NCI-H1694 treated with DMSO at 0.1 percent for 48 hours (cell line): ENCODE results near the gene COL25A1.

ENCODE experiments used
- DNase-seq: peaks from one replicate; lab custom pipeline; 2025; lab: John Stamatoyannopoulos, UW

COL25A1 gene

DNA sequence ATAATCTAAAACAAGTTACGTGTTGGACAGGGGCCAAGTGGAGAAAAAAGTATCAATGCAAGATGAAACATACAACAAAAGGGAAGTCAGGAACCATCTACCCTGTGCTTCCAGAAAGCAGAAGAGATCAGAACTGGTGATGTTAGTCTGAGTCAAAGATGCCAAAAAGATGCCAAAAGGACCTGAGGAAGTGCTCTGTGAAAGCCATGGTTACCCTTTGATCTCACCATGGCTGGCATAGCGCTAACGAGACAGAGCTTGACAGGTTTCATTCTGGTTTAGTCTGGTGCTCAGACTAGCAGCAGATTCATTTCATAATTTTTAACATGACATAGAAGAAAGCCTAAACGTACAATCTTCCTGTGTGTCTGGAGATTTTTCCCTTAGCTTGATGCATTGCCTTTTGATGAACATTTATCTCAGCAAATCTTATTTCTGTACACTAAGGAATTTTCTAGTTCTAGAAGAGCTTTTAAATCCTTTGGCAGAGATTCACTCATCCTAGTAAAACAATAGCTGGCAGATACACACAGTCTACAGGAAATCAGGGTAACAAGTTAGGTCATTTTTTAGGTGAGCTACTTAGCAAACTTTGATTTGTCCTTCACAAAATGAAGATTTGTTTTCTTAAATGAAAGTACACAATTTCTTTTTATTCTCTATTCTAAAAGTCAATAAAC lies 87.7 kb downstream of the COL25A1 start:
- DNase-seq: no peak

DNA sequence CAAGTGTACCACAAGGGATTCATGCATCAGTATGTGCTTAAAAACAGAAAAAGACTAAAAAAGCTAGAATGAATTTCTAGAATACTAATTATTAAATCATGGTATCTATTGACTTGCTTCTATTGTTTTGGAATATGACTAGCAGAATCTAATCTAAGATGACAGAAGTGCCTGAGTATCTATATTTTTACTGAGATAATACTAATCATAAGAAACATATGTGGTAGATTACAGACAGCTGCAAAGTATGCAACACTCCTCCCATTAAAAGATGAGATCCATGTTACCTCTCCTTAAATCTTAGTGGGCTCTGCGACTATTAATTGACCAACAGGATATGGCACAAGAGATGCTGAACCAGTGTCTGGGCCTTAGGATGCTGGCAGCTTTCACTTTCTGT lies 89.4 kb downstream of the COL25A1 start:
- DNase-seq: no peak

DNA sequence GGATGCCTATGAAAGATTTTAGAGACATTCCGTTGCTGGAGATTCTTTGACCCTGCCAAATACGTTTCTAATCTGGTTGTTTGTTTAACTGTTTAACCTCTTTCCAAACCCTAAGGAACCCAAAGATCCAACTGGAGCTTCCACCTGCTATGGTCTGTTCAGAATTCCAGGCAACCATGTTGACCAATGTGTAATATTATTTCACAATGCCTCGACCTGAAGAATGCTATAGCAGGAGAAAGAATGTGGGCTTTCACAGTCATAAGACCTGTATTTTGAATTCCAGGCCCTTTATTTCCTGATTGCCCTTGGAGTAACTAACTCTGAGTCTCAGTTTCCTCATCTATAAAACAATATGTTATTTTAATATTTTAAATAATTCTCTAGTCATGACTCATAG lies 90.8 kb downstream of the COL25A1 start:
- no peak for DNase-seq

DNA sequence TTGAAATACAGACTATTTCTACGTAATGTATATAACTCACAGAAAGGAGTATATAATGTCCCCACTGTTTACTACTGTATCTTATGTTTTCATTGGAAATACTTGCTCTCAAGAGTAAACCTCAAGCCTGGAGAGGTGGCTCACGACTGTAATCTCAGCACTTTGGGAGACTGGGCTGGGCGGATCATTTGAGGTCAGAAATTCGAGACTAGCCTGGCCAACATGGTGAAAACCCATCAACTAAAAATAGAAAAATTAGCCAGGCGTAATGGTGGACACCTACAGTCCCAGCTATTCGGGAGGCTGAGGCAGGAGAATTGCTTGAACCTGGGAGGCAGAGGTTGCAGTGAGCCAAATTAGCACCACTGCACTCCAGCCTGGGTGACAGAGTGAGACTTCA lies 92.8 kb downstream of the COL25A1 start:
- DNase-seq: no peak

DNA sequence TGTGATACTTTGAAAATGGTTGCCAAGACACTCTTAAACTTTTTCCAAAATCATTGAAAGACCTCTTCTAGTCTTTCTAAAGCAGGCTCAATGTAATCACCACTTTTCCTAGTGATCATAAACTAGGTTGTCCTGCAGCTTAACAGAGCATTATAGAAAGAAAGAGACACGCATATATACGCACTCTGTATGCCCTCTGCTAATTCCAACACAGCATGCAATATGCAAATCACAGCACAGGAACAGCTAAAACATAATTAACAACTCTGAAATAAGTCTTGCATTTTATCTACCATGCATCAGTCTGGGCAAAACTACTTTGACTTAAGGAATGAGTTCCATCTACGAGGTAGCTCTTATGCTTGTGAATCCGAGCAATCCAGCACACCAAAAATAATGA lies 94.6 kb downstream of the COL25A1 start:
- DNase-seq: no peak

DNA sequence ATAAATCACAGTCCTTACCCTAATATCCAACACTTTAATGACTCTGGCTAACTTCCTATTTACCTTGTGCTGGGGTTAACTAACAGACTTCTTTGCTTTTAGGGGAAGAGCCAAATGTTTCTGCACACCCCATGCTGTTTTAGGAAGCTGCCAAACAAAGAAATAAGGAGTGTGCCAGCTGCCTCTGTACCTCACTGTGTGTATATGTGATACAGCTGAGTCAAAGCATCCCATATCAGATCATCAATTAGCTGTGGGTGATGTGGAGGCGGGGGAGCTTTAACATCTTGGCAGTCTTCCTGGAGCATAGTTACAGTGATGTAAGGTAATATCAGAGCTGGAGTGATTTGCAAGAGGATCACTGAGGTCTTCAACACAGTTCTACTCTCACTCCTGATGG lies 95.4 kb downstream of the COL25A1 start:
- no peak for DNase-seq

DNA sequence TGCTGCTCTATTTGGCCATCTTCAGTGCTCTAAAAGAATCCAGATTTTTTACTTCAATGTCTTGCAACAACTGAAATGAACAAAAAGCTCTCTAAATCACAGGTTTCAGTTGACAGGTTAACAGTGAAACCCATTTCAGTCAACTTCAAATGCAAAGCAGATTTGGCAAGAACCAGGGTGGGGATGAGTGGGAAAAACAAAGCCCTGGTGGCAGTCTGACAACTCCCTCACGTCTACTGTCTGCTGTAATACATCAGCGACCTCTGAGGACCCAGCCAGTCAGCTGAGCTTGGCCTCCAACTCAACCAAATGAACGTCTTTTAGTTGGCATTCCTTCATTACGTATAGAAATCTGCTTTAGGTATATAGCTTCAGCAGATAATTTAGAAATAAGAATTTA lies 95.8 kb downstream of the COL25A1 start:
- DNase-seq: no peak

DNA sequence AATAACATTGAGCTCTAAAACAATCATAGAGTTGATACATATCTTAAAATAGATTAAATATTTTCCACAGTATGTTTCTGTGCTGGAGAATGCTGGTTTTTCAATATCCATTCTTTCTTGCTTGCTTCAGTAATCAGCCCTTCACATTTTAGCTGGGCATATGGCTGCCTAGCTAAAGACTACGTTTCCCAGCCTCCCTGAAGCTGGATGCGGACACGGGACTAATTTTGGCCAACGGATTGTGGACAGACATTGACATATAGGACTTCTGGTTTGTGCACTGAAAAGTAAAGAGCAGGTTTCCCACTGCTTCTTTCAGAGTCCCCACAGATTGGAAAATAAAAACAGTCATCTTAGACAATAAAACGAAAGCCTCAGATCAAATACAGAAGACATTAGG lies 97.3 kb downstream of the COL25A1 start:
- no peak for DNase-seq

DNA sequence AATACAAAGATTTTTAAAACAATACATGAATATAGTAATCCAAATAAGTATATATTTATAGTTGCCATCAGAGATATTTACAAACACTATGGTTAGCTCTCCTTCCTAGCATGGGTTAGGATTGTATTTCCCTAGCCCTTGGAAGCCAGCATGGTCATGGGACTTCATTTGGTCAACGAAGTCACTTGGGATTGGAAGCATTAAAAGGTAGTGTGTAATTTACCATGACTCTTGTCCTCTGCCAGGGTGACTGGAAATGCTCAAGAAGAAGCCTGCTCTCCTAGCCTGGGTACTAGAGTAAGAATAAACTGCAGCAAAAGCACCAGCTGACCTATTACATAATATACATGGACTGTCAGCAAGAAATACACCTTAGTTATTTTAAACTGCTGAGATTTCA lies 102.9 kb downstream of the COL25A1 start:
- no peak for DNase-seq

DNA sequence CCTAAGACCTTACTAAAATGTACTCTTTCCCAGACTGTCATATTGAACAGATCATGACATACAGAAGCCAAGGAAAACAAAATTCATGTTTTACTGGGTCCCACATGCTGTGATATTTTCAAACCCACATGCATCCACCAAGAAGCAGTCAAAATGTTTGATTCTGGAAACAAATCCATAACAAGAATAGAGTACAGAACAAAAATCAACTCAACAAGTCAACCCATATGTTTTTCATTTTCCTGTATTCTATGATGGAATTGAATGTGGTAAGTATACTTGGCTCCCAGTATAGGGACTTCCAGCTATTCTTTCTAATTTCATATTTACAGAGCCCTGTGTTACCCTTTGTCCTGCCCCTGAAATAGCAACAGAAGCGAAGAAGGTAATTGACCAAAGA lies 106.8 kb downstream of the COL25A1 start:
- no peak for DNase-seq

DNA sequence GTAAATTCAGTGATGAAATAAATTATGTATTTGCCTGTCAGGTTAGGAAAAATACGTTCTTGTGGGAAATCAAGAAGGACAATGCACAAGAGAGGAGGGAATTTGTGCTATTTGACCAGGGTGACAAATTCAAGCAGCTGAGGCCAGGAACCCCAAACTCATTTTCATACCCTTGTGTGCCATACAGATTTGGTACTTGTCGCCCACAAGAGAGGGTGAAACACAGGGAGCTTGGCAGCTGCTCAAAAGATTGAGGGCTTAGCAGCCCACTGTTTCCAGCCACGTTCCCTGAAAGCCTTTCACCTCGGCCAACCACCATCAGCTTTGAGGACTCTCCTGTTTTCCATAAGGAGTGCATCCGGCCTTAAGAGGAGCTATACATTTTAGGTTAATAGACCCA lies 111.2 kb downstream of the COL25A1 start:
- no peak for DNase-seq

DNA sequence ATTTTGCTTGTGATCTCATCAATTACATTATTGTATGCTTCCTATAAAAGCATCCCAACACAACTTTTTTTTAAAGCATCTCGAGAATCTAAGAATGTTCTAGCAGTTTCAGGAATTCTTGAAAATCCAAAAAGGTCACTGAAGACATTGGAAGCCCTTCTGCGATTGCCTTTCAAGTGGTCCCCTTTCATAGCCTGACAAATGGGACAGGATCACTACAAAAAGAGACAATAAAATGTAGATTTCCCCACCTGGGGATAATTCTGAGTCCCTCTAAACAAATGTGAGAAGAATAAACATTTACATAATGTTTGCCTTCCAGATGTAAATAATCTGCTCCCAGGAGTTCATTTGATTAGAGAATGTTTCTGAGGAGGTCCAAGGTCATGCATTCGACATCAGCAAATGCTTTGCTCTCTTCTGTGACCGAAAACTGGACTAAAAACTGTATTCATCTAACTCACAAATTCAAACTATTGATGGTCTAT lies 116.0 kb downstream of the COL25A1 start:
- DNase-seq: no peak

DNA sequence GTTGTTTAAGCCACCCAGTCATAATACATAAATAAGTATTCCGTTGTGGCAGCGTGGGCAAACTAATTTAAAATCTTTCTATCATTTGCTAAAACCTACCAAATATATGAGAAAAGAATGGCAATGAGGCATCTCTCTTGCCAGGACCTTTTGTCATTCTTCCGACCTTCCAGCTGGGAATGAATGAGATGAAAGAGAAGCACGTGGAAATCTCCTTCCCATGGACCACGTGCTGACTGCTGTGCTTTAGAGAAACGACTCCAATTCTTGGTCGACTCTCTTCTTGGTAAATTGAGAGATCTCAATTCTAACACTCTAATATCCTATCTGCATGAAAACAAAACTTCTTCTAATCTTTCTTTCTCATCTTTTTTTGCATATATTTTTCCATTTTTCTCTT lies 116.5 kb downstream of the COL25A1 start:
- DNase-seq: no peak

DNA sequence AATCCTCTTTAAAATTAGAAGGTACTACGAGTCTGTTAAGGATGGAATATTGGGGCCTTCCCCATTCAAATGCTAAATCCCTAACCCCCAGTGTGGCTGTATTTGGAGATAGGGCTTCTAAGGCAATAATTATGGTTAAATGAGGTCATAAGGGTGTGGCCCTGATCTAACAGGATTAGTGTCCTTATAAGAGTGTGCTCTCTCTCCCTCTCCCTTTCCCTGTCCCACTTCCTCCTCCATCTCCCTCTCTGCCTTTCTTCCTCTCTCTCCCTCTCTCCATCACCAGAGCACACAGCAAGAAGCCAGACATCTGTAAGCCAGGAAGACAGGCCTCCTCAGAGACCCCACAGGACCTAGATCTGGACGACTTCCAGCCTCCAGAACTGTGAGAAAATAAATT lies 116.9 kb downstream of the COL25A1 start:
- no peak for DNase-seq

DNA sequence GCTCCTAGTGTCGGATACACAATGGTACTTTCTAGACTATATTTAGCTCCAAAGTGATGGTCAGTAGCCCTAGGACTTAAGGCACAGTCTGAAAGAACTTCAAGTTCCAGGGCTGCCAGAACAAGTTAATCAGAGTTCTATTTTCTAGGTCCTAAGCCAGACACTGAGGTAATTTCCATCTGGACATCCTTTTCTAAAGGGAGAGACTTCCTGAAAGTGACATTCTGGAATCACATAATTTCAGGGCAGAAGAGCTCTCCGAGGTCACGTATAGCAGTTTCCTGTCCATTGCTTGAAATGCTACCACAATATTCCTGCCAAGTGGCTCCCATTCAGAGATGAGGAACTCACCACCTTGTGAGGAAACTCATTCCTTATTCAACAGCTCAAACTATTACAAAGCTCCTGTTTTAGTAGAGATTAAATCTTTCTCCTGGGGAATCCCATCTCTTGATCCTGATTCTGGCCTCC lies 117.9 kb downstream of the COL25A1 start:
- no peak for DNase-seq

DNA sequence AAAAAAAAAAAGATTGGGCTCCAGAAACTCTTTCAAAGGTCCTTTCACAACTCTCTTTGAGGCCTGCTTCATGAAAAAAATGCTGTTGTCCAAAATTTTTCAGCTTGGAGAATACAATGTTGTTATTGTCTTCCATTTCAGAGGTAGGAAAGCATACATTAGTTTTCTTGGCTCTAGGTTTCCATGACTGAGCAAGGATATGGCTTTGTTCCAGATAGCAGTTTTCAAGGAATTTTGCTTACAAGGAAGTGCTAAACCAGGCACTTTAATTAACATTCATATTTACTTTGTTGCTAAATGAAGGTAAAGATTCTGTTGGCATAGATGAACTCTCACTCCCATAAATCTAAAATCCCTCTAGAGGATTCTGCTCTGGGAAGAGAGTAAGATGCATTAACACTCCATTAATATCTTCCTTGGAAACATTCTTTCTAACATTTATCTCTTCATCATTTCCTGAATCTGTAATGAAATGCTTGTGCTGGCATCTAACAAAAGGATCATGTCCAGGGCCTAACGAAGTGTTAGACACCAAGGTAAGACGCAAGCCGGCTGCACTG lies 118.4 kb downstream of the COL25A1 start:
- no peak for DNase-seq

DNA sequence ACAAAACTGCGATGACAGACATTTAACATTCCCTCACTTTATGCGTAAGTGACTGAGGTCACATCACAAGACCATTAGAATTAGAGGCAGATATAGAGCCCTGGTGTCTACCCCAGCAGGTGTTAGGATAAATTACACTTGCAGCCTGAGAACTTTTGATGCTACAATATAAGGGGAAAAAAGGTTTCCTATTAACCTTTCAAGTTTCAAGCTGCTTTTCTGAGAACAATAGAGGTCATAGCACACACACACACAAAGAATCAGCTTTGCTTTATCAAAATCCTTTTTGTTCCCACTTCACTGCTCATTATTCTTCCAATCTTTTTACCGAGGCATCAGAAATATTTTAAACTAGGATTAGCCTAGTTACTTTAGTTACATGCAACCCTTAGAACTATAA lies 119.8 kb downstream of the COL25A1 start:
- no peak for DNase-seq

DNA sequence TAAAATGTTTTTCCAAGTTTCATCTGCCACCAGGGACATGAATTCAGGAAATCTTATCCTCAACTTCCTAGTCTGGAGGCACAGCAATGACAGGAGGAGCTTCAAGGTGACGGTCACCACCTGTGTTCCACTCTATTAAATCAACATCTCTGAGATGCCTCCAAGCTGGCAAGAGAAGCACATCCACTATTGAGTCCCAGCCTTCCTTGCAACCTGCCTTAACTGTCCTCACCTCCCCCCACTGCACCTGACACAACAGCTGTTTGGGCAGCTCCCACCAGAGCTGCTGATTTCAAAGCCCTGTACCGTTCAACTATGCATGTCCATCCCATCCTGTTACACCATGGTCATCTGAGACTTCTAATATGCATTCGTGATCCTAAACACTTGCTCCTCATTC lies 123.4 kb downstream of the COL25A1 start:
- no peak for DNase-seq

DNA sequence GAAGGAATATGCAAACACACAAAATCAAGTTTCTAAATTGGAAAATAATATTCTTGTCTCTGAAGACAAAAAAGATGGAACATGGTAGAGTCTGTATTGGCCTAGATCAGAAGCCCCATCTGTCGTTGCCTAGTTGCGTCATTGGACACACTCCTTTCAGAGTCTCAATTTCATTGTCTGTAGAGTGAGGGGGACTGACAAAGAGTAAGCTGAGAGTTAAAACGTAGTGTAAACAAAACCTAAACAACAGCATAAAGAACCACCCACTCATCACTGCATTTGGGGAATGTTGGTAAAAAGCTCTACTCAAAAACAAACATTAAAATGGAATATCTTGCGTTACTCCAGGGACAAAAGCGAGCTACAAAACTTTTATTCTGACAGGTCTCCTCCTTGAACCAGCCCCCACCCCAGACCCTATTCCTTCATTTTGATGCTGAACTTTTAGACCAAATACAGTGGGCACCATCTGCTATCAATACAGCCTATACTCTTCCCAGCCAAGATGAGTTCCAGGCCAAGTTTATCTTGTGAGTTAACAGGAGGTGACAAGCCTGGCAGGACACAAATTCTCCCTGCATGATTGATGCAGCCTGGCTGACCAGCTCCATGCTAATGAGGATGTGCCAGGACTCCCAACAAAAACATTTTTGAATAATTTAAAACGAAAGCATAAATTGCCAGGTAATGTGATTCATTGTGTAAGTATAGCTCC lies 125.2 kb downstream of the COL25A1 start:
- DNase-seq: no peak

DNA sequence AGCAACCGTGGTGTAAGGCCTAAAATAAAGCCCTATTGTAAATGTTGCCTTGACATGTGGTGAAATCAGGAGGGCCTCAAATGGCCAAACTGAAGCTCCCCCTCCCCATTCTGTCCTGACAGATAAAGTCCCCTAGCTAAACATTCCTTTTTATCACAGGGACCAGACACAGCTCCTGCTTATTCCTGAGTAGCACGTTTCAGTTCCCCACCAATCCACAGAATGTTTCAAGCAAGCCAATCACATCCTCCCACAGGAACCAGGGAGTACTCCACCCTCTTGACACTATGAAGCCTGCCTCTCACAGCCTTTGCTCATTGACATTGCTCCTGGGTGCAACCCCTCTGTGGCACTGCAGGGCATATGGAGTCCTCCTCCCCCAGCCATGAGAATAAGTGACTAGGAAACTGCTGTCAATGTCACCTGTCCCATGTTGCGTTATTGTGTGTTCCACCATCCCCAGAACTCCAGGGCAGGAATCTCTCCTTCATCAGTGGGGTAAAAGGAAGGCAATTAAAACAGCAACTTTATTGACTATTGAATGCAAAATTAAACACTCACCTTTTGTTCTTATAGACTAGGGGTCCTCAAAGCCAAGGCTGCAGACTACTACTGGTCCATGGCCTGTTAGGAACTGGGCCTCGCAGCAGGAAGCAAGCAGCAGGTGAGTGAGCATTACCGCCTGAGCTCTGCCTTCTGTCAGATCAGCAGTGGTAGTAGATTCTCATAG lies 128.1 kb downstream of the COL25A1 start:
- DNase-seq: no peak

DNA sequence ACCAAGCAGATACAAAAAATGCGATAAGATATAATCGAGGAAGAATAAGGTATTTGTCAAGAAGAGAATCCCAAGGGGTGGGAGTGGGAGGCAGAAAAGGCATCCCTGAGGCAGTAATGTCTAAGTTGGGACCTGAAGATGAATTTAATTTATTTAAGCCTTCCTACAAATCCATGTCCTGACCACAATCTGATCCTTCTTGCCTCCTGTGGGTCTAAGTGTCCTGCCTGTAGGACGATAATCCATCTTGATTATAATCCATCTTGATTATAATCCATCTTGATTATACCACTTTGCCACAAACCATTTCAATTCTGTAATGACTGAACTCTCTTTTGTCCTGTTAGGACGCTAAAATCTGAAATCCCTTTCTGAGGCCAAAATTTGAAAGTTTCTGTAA lies 130.2 kb downstream of the COL25A1 start:
- no peak for DNase-seq

DNA sequence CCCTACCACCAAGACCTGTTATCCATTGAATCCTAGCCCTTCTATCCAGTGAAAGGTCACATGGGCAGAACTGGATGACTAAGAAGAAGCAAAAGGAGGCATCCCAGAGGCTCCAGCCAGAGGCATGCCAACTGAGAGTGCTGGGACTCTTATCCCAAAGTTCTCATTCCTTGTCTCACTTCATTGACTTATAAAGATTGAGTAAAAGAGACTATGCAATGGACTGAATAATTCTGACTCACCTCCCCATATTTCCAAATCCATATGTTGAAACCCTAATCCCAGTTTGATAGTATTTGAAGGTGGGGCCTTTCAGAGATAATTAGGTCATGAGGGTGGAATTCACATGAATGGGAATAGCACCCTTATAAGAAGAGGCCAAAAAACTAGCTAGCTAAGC lies 131.4 kb downstream of the COL25A1 start:
- no peak for DNase-seq

DNA sequence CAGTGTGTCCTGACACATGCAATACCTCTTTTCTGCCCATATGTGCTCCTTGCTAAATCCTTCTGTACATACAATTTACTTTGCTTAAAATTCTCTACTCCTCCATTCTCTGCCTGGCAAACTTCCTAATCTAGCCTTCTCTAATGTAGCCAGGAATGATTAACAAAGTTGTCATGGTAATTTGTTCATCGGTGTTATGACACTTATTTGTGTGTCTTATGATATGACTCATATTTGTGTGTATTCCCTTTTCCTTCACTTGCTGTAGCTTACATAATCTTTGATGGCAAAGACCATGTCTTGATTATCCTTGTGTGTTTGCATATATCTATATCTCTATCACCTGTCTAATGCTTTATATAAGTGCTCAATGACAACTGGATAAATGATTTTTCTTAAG lies 133.3 kb downstream of the COL25A1 start:
- no peak for DNase-seq
